PC-9 (cell line): Measurements from ENCODE around the gene NCAPH2. TPM values are rescaled to one million over a fixed set of nuclear protein-coding genes. Genes with fewer than 3 reads are reported as not detected.

ENCODE experiments used
- BruUV-seq: library from RNA; stranded (reverse); fragments of 400-500 nt; replicated peaks from 2 replicates; lab custom pipeline; 2021; lab: Mats Ljungman, UMichigan
- CTCF ChIA-PET: fragments of 300-600 bp; sonication (Branson Sonifier 250); formaldehyde crosslinking; loops from one replicate; lab custom pipeline; 2022; ENCODE audit warnings: antibody characterized with exemption; lab: Charles Lee
- POLR2A ChIA-PET: fragments of 300-600 bp; sonication (Branson Sonifier 250); formaldehyde crosslinking; loops from one replicate; lab custom pipeline; 2022; ENCODE audit warnings: antibody characterized with exemption; ENCODE audit not compliant: unreplicated experiment; lab: Charles Lee
- DNase-seq, 2 experiments: peaks; one replicate each; pipeline versions ENCODE4 v3.0.0 to v3.0.0-alpha.2; 2015 to 2022; ENCODE audit warnings: mixed read lengths in 1 of 2
- H2AFZ ChIP-seq: fragments of 200-600 bp; sonication (generic); 2 replicates; pipeline ENCODE4 v1.8.1; 2017; ENCODE audit warnings: antibody characterized with exemption
- H3F3A ChIP-seq: fragments of 200-600 bp; sonication (generic); 2 replicates; pipeline ENCODE4 v1.8.1; 2017; ENCODE audit warnings: antibody characterized with exemption, mild to moderate bottlenecking, low read depth; ENCODE audit not compliant: insufficient read depth
- H3K27ac ChIP-seq: fragments of 200-600 bp; sonication (generic); 2 replicates; pipeline ENCODE4 v1.6.1; 2016; ENCODE audit warnings: mixed run types
- H3K27me3 ChIP-seq: fragments of 200-600 bp; sonication (generic); 2 replicates; pipeline ENCODE4 v1.6.1; 2016; ENCODE audit warnings: low read depth, mixed run types; ENCODE audit not compliant: insufficient read depth
- H3K36me3 ChIP-seq: fragments of 200-600 bp; sonication (generic); 2 replicates; pipeline ENCODE4 v1.6.1; 2016; ENCODE audit warnings: low read depth, mixed run types
- H3K4me1 ChIP-seq: fragments of 200-600 bp; sonication (generic); replicated peaks from 2 replicates; pipeline ENCODE4 v1.6.1; 2016; ENCODE audit warnings: mixed run types; ENCODE audit not compliant: insufficient read depth
- H3K4me2 ChIP-seq: fragments of 200-600 bp; sonication (generic); 2 replicates; pipeline ENCODE4 v1.6.1; 2017; ENCODE audit warnings: mixed run types
- H3K4me3 ChIP-seq: fragments of 200-600 bp; sonication (generic); 2 replicates; pipeline ENCODE4 v1.6.1; 2016; ENCODE audit warnings: mixed run types
- H3K79me2 ChIP-seq: fragments of 200-600 bp; sonication (generic); 2 replicates; pipeline ENCODE4 v1.6.1; 2017; ENCODE audit warnings: low read depth, mixed run types
- H3K9me2 ChIP-seq: fragments of 200-600 bp; sonication (generic); 2 replicates; pipeline ENCODE4 v1.8.1; 2017; ENCODE audit warnings: mild to moderate bottlenecking; ENCODE audit not compliant: insufficient read depth
- H3K9me3 ChIP-seq: fragments of 200-600 bp; sonication (generic); 2 replicates; pipeline ENCODE4 v1.8.1; 2016; ENCODE audit warnings: low read depth; ENCODE audit not compliant: insufficient read depth
- H4K20me1 ChIP-seq: fragments of 200-600 bp; sonication (generic); 2 replicates; pipeline ENCODE4 v1.8.1; 2017; ENCODE audit not compliant: insufficient read depth
- CTCF ChIP-seq: fragments of 200-600 bp; sonication (generic); conservative IDR thresholded peaks from 2 replicates; pipeline ENCODE4 v1.6.1; 2017; ENCODE audit warnings: mixed run types, antibody characterized with exemption, mild to moderate bottlenecking, moderate library complexity
- EZH2 ChIP-seq: fragments of 200-600 bp; sonication (generic); IDR thresholded peaks from 2 replicates; pipeline ENCODE4 v1.8.0; 2017; ENCODE audit warnings: antibody characterized with exemption, low read depth
- intact Hi-C: fragments of 100-400 bp; cut with micrococcal nuclease; formaldehyde crosslinking; loops from one replicate; pipeline ENCODE4 v1.10.0; 2022; ENCODE audit not compliant: unreplicated experiment
- total RNA-seq: library from RNA; stranded (reverse); gene quantifications from 2 replicates; pipeline ENCODE4 v1.2.3, GENCODE V29; 2021

NCAPH2 gene
- total RNA-seq, 1 experiment from 2014 or later, result 58.8 TPM

- Histone ChIP-seq H3K4me2 (no peak overlapping the region), H3K4me1 (peaks cover 17% of the 10 kb centered on the region), H3K79me2 (no peaks in the 10 kb centered on the region), H2AFZ (no peak overlapping the region), H3F3A (peaks cover 12% of the 10 kb centered on the region; the same call in 1 of the 2 replicates), H3K36me3 (no peaks in the 10 kb centered on the region), H3K27ac (no peak overlapping the region), H3K27me3 (no peaks in the 10 kb centered on the region), H3K4me3 (no peak overlapping the region), H3K9me3 (no peaks in the 10 kb centered on the region), H3K9me2 (no peaks in the 10 kb centered on the region), H4K20me1 (no peaks in the 10 kb centered on the region)
- no peak for DNase-seq
- CTCF ChIA-PET, result no interaction called here
- TF ChIP-seq CTCF (no peak), EZH2 (no peak)
- POLR2A ChIA-PET, result no interaction called here
- BruUV-seq, result no TSS peak
- intact Hi-C loops, result loop anchor here (2.0 kb wide), 1 partner anchor 31 kb away; the partner anchor contains the start of gene TYMP
Observed at GRCh38 chr22:50561401-50562358, 53.7 kb downstream of the NCAPH2 start.

- CTCF ChIA-PET, result interaction anchor here (0.5 to 1.6 kb wide), 10 partner anchors 17 to 310 kb away, joined by 3 to 14 read pairs (median 4); partner anchors contain the start of genes KLHDC7B, LMF2, NCAPH2 and SCO2
- BruUV-seq, result TSS peak; percentile 87
Observed at GRCh38 chr22:50562523-50563412, 54.7 kb downstream of the NCAPH2 start, which contains the start of gene SYCE3. SYCE3 (minus strand) TSS chr22:50562919; CDS start chr22:50556405, 6,514 bp downstream.

More at GRCh38 chr22:50562523-50563412, 54.7 kb downstream of the NCAPH2 start, which contains the start of gene SYCE3:
- TF ChIP-seq EZH2, result no peak
- TF ChIP-seq CTCF, result peak; percentile 98
- H3K27ac ChIP-seq, result no peak within 1 kb of the TSS
- no peaks in the 10 kb centered on the region for H3K79me2 ChIP-seq
- H3K36me3 ChIP-seq, result no peaks in the 10 kb centered on the region
- peak; percentile 93 to 98 for DNase-seq
- peak within 1 kb of the TSS; percentile 70 for H3K4me3 ChIP-seq
- H3K4me2 ChIP-seq, result peak within 1 kb of the TSS; percentile 83
- H3K4me1 ChIP-seq, result peaks cover 17% of the 10 kb centered on the region
- POLR2A ChIA-PET, result interaction anchor here (0.6 to 1.1 kb wide), 5 partner anchors 12 to 626 kb away, joined by 3 to 18 read pairs (median 3); no protein-coding TSS in a partner anchor
- H3K9me3 ChIP-seq, result no peaks in the 10 kb centered on the region
- H2AFZ ChIP-seq, result peak within 1 kb of the TSS; percentile 91
- intact Hi-C loops, result loop anchor here (1.0 to 2.0 kb wide), 2 partner anchors 20 to 32 kb away; partner anchors contain the start of genes CHKB and TYMP
- H3K27me3 ChIP-seq, result no peaks in the 10 kb centered on the region
- H3K9me2 ChIP-seq, result no peaks in the 10 kb centered on the region
- peaks cover 21% of the 10 kb centered on the region; the same call in 1 of the 2 replicates for H3F3A ChIP-seq
- H4K20me1 ChIP-seq, result no peaks in the 10 kb centered on the region
